Neural cell (in vitro differentiated cells): ENCODE measurements around the gene C1GALT1. TPM values are rescaled to one million over a fixed set of nuclear protein-coding genes. Genes with fewer than 3 reads are reported as not detected.

Source experiments
- H2AFZ ChIP-seq: fragments of 200-600, 300-800 bp; sonication (generic), shearing (Covaris generic); 2 replicates; pipeline ENCODE4 v1.6.0; 2014; ENCODE audit warnings: low read depth, mild to moderate bottlenecking, antibody characterized with exemption, low read length, moderate library complexity
- H3F3A ChIP-seq: fragments of 200-600 bp; shearing (Covaris generic); 2 replicates; pipeline ENCODE4 v1.6.1; 2016; ENCODE audit warnings: mild to moderate bottlenecking, moderate library complexity, mixed read lengths, antibody characterized with exemption, low read length; ENCODE audit not compliant: insufficient read depth, poor library complexity, severe bottlenecking
- H3K27ac ChIP-seq: fragments of 200-600, 300-800 bp; sonication (generic), shearing (Covaris generic); 2 replicates; pipeline ENCODE4 v1.5.1; 2014; ENCODE audit warnings: mild to moderate bottlenecking, low read length, moderate library complexity
- H3K27me3 ChIP-seq: fragments of 300-800, 200-600 bp; sonication (generic), shearing (Covaris generic); 2 replicates; pipeline ENCODE4 v1.6.0; 2014; ENCODE audit warnings: mild to moderate bottlenecking, low read depth, low read length, moderate library complexity; ENCODE audit not compliant: insufficient read depth
- H3K36me3 ChIP-seq: fragments of 300-800, 200-600 bp; sonication (generic), shearing (Covaris generic); 2 replicates; pipeline ENCODE4 v1.5.1; 2014; ENCODE audit warnings: mild to moderate bottlenecking, antibody characterized with exemption, low read length, moderate library complexity; ENCODE audit not compliant: insufficient read depth
- H3K4me2 ChIP-seq: fragments of 300-800, 200-600 bp; sonication (generic), shearing (Covaris generic); 2 replicates; pipeline ENCODE4 v1.6.0; 2014; ENCODE audit warnings: mild to moderate bottlenecking, low read length
- H3K4me3 ChIP-seq: fragments of 300-800, 200-600 bp; sonication (generic), shearing (Covaris generic); 2 replicates; pipeline ENCODE4 v1.5.1; 2014; ENCODE audit warnings: mild to moderate bottlenecking, low read length, moderate library complexity
- H3K79me2 ChIP-seq: fragments of 200-600 bp; shearing (Covaris generic); replicated peaks from 2 replicates; pipeline ENCODE4 v1.6.0; 2014; ENCODE audit warnings: mild to moderate bottlenecking, low read length, moderate library complexity; ENCODE audit not compliant: insufficient read depth
- H3K9ac ChIP-seq: fragments of 300-800, 200-600 bp; sonication (generic), shearing (Covaris generic); 2 replicates; pipeline ENCODE4 v1.6.1; 2016; ENCODE audit warnings: mild to moderate bottlenecking, low read length, mixed read lengths
- H3K9me2 ChIP-seq: fragments of 200-600 bp; shearing (Covaris generic); 2 replicates; pipeline ENCODE4 v1.6.1; 2016; ENCODE audit warnings: mild to moderate bottlenecking, low read length, mixed read lengths; ENCODE audit not compliant: insufficient read depth
- H3K9me3 ChIP-seq: fragments of 200-600, 300-800 bp; sonication (generic), shearing (Covaris generic); 2 replicates; pipeline ENCODE4 v1.6.1; 2016; ENCODE audit warnings: mild to moderate bottlenecking, mixed run types, low read length, moderate library complexity, mixed read lengths
- H4K20me1 ChIP-seq: fragments of 200-600 bp; shearing (Covaris generic); 2 replicates; pipeline ENCODE4 v1.6.1; 2016; ENCODE audit warnings: mild to moderate bottlenecking, mixed run types; ENCODE audit not compliant: insufficient read depth
- CTCF ChIP-seq: fragments of 450-650 bp; IDR thresholded peaks from 2 replicates; pipeline ENCODE4 v1.5.1; 2014; ENCODE audit warnings: antibody characterized with exemption, mild to moderate bottlenecking, moderate library complexity; ENCODE audit not compliant: poor library complexity, severe bottlenecking
- EP300 ChIP-seq: fragments of 450-650 bp; conservative IDR thresholded peaks from 2 replicates; pipeline ENCODE4 v1.6.1; 2014; ENCODE audit warnings: antibody characterized with exemption, mild to moderate bottlenecking, moderate library complexity; ENCODE audit not compliant: poor library complexity, severe bottlenecking
- EZH2 ChIP-seq: fragments of 200-600, 300-800 bp; shearing (Covaris generic), sonication (generic); IDR thresholded peaks from 2 replicates; pipeline ENCODE4 v1.6.1; 2014; ENCODE audit warnings: antibody characterized with exemption, low read length, borderline replicate concordance, mild to moderate bottlenecking; ENCODE audit not compliant: insufficient read depth, poor library complexity, severe bottlenecking
- MXI1 ChIP-seq: fragments of 450-650 bp; conservative IDR thresholded peaks from 2 replicates; pipeline ENCODE4 v1.6.1; 2014; ENCODE audit warnings: antibody characterized with exemption, mild to moderate bottlenecking; ENCODE audit not compliant: poor library complexity, severe bottlenecking
- POLR2AphosphoS5 ChIP-seq: IDR thresholded peaks from 2 replicates; pipeline ENCODE4 v1.6.1; 2012
- RAD21 ChIP-seq: fragments of 450-650 bp; conservative IDR thresholded peaks from 2 replicates; pipeline ENCODE4 v1.6.1; 2014; ENCODE audit warnings: antibody characterized with exemption, mild to moderate bottlenecking, moderate library complexity
- REST ChIP-seq: IDR thresholded peaks from 2 replicates; pipeline ENCODE4 v1.6.1; 2012; ENCODE audit warnings: borderline replicate concordance
- SMC3 ChIP-seq: fragments of 450-650 bp; conservative IDR thresholded peaks from 2 replicates; pipeline ENCODE4 v1.6.1; 2014; ENCODE audit warnings: antibody characterized with exemption, mild to moderate bottlenecking, moderate library complexity; ENCODE audit not compliant: poor library complexity
- TAF1 ChIP-seq: IDR thresholded peaks from 2 replicates; pipeline ENCODE4 v1.6.1; 2012; ENCODE audit warnings: low read depth
- polyA plus RNA-seq: library from polyadenylated mRNA; depleted of rRNA; stranded (reverse); fragments of >200 nt; gene quantifications from 2 replicates; pipeline ENCODE4 v1.2.3, GENCODE V29; 2014

C1GALT1 gene
- polyA plus RNA-seq, 1 donor from 2014 or later: 25.0 TPM

- Histone ChIP-seq H2AFZ (no peak overlapping the region), H3K4me2 (no peak overlapping the region), H3K36me3 (no peaks in the 10 kb centered on the region), H4K20me1 (no peaks in the 10 kb centered on the region), H3K27me3 (no peaks in the 10 kb centered on the region), H3K4me3 (no peak overlapping the region), H3K9ac (no peak overlapping the region), H3F3A (no peaks in the 10 kb centered on the region), H3K27ac (no peak overlapping the region), H3K9me2 (no peaks in the 10 kb centered on the region), H3K79me2 (no peaks in the 10 kb centered on the region), H3K9me3 (no peaks in the 10 kb centered on the region)
- TF ChIP-seq RAD21: no peak
- TF ChIP-seq CTCF: no peak
- no peak for TF ChIP-seq EP300
- TF ChIP-seq SMC3: no peak
- TF ChIP-seq TAF1: no peak
- no peak for TF ChIP-seq EZH2
- no peak for TF ChIP-seq POLR2AphosphoS5
Measured at GRCh38 chr7:7151285-7151684, 31.1 kb upstream of the C1GALT1 start.

GRCh38 chr7:7151865-7152264, 30.5 kb upstream of the C1GALT1 start:
- Histone ChIP-seq H3K9me3 (no peaks in the 10 kb centered on the region), H3K9ac (no peak overlapping the region), H3K27ac (no peak overlapping the region)

More at GRCh38 chr7:7151865-7152264, 30.5 kb upstream of the C1GALT1 start:
- Histone ChIP-seq H3K4me3 (no peak overlapping the region), H3F3A (no peaks in the 10 kb centered on the region), H3K79me2 (no peaks in the 10 kb centered on the region), H3K4me2 (no peak overlapping the region), H3K27me3 (no peaks in the 10 kb centered on the region), H3K9me2 (no peaks in the 10 kb centered on the region), H4K20me1 (no peaks in the 10 kb centered on the region), H2AFZ (no peak overlapping the region), H3K36me3 (no peaks in the 10 kb centered on the region)
- TF ChIP-seq CTCF (no peak), REST (no peak), MXI1 (no peak), POLR2AphosphoS5 (no peak), RAD21 (no peak), EZH2 (no peak), EP300 (no peak), TAF1 (no peak), SMC3 (no peak)
